ENCODE data around the gene PDZD11.
"Not testable (repeated sequence)": the region's sequence is repeated elsewhere in the genome, so short reads cannot be mapped to it uniquely, and the experiment has no call there.

PDZD11 gene

GRCh38 chrX:70255452-70255851 lies 34.3 kb downstream of the PDZD11 start:
- no peak for DNase-seq

- no peak for DNase-seq
Measured at GRCh38 chrX:70254909-70255308, 34.8 kb downstream of the PDZD11 start.

GRCh38 chrX:70254063-70254400 lies 35.7 kb downstream of the PDZD11 start:
- no peak for DNase-seq

- DNase-seq, result peak; percentile 12
Measured at GRCh38 chrX:70253377-70254062, 36.2 kb downstream of the PDZD11 start.

GRCh38 chrX:70252491-70252890 lies 37.2 kb downstream of the PDZD11 start:
- no peak for DNase-seq

- no peak for DNase-seq
Measured at GRCh38 chrX:70247252-70247651, 42.5 kb downstream of the PDZD11 start.

- no peak for DNase-seq
Measured at GRCh38 chrX:70244881-70245280, 44.8 kb downstream of the PDZD11 start.

GRCh38 chrX:70243601-70244000 lies 46.1 kb downstream of the PDZD11 start:
- DNase-seq, result not testable (repeated sequence)

- DNase-seq, result no peak
Measured at GRCh38 chrX:70241501-70241900, 48.2 kb downstream of the PDZD11 start.

- DNase-seq, result no peak
Measured at GRCh38 chrX:70240751-70241150, 49.0 kb downstream of the PDZD11 start.

Data from DMS79 treated with DMSO at 0.1 percent for 48 hours (cell line).